Stimulated activated naive B cell treated with anti-CD40 and anti-IgM and Interleukin-4, amounts not matched to agents 10 μg/mL and 1 μg/mL and 100 μg/mL, for 72 hours (primary cell): ENCODE data around the gene PIP5K1C.
"Not testable (repeated sequence)": the region's sequence is repeated elsewhere in the genome, so short reads cannot be mapped to it uniquely, and the experiment has no call there.

Experiments used
- ATAC-seq, 2 donors: fragments of 150-1000 bp; cut with Tn5 transposase; replicated peaks; 2 replicates each; pipeline ENCODE4 v1.10.0; 2021; ENCODE audit warnings: moderate library complexity in 1 of 2
- DNase-seq: peaks from one replicate; pipeline ENCODE4 v3.0.0; 2021
- H3K27ac Mint-ChIP-seq: one replicate; pipeline ENCODE4 v1.8.0; 2022; ENCODE audit warnings: mild to moderate bottlenecking, mixed read lengths
- H3K27me3 Mint-ChIP-seq, 2 donors: one replicate each; pipeline ENCODE4 v1.8.0; 2022; ENCODE audit warnings: mixed read lengths in 2 of 2
- H3K36me3 Mint-ChIP-seq, 2 donors: one replicate each; pipeline ENCODE4 v1.8.0; 2022; ENCODE audit warnings: mixed read lengths in 2 of 2, mild to moderate bottlenecking in 1 of 2
- H3K4me1 Mint-ChIP-seq, 2 donors: one replicate each; pipeline ENCODE4 v1.8.0; 2022; ENCODE audit warnings: mixed read lengths in 2 of 2, mild to moderate bottlenecking in 1 of 2
- H3K4me3 Mint-ChIP-seq, 2 donors: one replicate each; pipeline ENCODE4 v1.8.0; 2022; ENCODE audit warnings: mild to moderate bottlenecking in 2 of 2, mixed read lengths in 2 of 2, moderate library complexity in 1 of 2
- H3K9me3 Mint-ChIP-seq, 2 donors: one replicate each; pipeline ENCODE4 v1.8.0; 2022; ENCODE audit warnings: mixed read lengths in 2 of 2, mild to moderate bottlenecking in 1 of 2

Gene PIP5K1C

DNA sequence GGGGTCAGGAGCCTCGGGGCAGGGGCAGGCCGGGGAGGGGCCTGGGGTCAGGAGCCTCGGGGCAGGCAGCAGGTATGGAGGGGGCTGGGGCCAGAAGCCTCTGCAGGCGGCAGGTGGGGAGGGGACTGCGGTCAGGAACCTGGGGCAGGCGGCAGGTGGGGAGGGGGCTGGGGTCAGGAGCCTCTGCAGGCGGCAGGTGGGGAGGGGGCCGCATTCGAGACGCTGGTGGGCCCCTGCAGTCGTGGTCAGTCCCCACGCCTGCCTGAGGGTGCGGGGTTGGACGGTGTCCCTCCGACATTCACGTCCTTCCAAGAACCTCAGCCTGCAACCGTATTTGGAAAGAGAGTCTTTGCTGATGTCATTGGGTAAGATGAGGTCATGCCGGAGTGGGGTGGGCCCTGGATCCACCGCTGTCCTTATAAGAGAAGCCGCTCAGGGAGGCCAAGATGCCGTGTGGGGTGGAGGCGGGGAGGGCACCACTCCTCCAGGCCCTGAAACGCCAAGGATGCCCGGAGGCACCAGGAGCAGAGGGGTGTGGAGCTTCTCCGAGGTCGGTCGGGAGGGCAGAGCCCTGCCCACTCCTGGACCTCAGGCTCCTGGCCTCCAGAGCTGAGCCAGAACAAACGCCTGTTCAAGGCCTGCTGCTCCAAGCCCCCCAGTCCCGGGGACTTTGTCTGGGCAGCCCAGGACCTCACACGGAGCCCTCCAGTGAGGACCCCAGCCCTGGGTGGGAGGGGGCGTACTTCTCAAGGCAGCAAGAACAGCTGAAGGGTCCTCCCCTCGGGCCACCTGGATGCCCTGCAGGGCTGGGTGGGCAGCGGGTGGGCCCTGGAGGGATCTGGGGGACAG is 30.1 kb downstream of the PIP5K1C start:
- Mint-ChIP-seq H3K4me1 (peaks cover 41 to 47% of the 10 kb centered on the region in 2 donors), H3K27ac (peak overlapping the region; percentile 20), H3K9me3 (no peaks in the 10 kb centered on the region), H3K4me3 (peak overlapping the region; percentile 82), H3K27me3 (peaks cover 0 to 6% of the 10 kb centered on the region in 2 donors), H3K36me3 (peaks cover 12 to 35% of the 10 kb centered on the region in 2 donors)
- DNase-seq (no peak), ATAC-seq (no peak)

DNA sequence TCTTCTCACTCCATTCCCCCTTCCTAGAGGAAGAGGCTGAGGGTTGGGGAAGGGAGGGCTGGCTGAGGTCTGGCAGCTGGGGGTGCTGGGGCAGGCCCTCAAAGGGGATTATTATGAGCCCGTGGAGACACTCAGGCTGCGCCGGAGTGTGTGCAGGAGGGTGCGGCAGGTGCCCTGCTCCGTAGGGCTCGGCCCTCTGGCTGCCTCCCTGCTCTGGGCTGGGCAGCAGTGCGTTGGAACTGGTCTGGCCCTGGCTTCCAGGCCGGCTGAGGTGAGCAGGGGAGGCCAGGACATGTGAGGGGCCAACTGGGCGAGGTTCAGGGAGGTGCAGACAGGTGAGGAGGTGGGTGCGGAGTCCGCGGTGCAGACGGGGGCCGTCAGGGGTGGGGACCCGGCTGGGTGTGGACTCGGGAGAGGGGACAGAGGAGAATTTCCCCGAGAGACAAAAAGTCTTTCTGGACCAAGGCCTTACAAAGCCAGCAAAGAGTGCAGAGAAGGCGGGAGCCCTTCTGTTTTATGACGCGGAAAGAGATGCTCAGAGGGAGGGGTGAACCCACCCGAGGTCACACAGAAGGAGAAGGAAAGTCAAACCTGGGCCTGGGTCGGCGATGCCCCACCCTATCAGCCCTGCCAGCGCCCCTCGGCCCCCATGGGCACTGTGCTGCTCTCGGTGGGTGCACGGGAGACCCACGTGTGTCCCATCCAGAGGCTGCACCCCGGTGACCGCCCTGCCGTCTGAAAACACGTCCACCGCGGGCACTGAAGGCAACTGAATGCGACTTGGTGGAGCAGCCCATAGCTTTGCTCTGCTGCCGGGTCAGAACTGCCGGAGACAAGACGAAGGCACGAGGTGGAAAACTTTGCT is 31.0 kb downstream of the PIP5K1C start:
- Mint-ChIP-seq H3K4me3 (peak overlapping the region in 1 of 2 donors; percentile 53), H3K27me3 (peaks cover 0 to 6% of the 10 kb centered on the region in 2 donors), H3K36me3 (peaks cover 12 to 30% of the 10 kb centered on the region in 2 donors), H3K27ac (peak overlapping the region; percentile 20), H3K4me1 (peaks cover 41 to 54% of the 10 kb centered on the region in 2 donors), H3K9me3 (no peaks in the 10 kb centered on the region)
- ATAC-seq (no peak), DNase-seq (no peak)

DNA sequence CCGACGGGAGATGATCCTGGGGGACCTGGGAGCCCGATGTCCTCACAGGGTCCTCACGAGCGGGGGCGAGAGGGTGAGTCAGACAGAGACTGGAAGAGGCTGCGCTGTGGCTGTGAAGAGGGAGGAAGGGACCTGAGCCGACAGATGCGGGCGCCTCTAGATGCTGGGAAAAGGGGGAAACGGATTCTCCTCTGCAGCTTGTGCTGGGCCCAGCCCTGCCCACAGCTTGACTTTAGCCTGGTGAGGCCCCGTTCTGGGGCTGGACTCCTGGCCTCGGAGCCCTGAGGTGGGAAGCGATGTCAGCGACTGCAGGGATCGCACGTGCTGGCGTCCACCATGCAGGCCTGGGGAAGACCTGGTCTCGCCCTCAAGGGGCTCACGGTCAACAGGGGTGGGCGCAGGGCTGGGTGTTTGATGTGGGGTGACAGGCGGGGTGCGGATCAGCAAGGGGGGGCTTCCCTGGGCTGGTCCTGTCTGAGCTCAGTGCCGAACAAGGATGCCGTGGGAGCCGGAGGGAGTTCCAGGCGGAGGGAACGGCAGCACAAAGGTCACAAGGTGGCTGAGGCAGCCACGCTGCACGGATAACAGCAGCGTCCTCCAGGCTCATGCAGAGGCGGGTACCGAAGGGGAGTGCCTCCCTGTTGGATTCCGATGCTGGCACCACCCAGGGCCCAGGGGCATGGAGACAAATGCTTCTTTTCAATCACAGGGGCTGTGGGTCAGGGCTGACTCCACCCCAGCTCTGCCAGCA is 31.8 kb downstream of the PIP5K1C start:
- DNase-seq (no peak), ATAC-seq (no peak)
- no peak overlapping the region for H3K4me3 Mint-ChIP-seq
- H3K36me3 Mint-ChIP-seq: peaks cover 12 to 33% of the 10 kb centered on the region in 2 donors
- H3K9me3 Mint-ChIP-seq: no peaks in the 10 kb centered on the region
- peaks cover 0 to 6% of the 10 kb centered on the region in 2 donors for H3K27me3 Mint-ChIP-seq
- no peak overlapping the region for H3K27ac Mint-ChIP-seq
- H3K4me1 Mint-ChIP-seq: peaks cover 43 to 54% of the 10 kb centered on the region in 2 donors

DNA sequence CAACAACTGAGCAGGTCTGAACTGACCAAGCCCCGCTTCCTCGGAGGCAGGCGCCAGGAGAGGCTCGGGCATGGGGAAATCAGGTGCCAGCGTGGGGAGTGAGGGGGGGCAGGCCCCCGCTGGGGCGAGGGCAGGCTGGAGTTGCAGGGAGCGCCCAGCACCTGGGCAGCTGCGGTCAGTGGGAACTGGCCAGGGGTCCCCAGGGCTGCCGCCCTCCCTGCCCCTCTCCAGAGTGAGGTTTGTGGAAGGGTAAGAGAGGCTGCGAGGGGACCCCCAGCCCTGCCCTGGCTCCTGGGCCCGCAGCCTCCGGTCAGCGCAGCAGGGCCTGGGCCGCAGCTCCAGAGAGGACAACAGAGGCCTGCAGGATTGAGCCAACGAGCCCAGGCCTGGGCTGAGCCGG is 32.5 kb downstream of the PIP5K1C start:
- no peak for DNase-seq
- no peak overlapping the region for H3K4me3 Mint-ChIP-seq
- peaks cover 0 to 6% of the 10 kb centered on the region in 2 donors for H3K27me3 Mint-ChIP-seq
- no peak overlapping the region for H3K27ac Mint-ChIP-seq
- H3K36me3 Mint-ChIP-seq: peaks cover 18 to 39% of the 10 kb centered on the region in 2 donors
- peaks cover 42 to 48% of the 10 kb centered on the region in 2 donors for H3K4me1 Mint-ChIP-seq
- H3K9me3 Mint-ChIP-seq: no peaks in the 10 kb centered on the region
- no peak for ATAC-seq

DNA sequence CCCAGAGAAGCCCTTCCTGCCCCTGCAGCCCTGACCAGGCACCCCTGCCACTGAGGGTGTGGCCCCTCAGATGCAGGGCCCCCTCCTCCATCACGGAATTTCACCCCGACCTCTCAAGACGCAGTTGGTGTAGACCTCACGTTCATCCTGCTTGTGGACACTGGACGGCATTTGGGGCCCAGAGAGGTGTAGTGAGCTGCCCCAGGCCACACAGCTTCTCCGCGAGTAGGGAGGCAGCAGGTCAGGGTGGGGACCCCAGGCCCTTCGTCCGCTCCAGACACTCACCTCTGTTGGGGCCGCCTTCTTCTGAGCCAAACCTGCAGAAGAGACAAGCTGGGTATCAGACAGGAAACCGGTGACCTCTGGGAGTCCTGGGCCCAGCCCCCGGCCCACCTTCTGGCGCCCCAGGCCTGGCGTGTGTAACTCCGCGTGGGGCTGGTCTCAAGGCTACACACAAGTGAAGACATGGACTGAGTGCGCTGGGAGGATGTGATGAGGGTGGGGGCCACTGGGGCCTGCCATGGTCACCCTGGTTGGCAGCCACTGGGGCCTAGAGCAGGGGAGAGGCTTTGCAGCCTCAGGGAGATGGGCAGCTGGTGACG is 33.1 kb downstream of the PIP5K1C start:
- DNase-seq (no peak), ATAC-seq (no peak)
- H3K4me1 Mint-ChIP-seq: peaks cover 37 to 43% of the 10 kb centered on the region in 2 donors
- H3K27ac Mint-ChIP-seq: no peak overlapping the region
- H3K9me3 Mint-ChIP-seq: no peaks in the 10 kb centered on the region
- peaks cover 0 to 1% of the 10 kb centered on the region in 2 donors for H3K27me3 Mint-ChIP-seq
- H3K4me3 Mint-ChIP-seq: no peak overlapping the region
- H3K36me3 Mint-ChIP-seq: peaks cover 18 to 36% of the 10 kb centered on the region in 2 donors

DNA sequence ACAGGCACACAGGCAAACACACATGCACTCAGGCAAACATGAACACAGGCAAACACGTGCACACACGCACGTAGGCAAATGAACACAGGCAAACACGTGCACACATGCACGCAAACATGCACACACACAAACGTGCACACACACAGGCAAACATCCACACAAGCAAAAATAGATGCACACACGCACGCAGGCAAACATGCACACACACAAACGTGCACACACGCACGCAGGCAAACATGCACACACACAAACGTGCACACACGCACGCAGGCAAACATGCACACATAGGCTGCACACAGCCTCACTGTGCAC is 33.8 kb downstream of the PIP5K1C start:
- not testable (repeated sequence) for H3K9me3 Mint-ChIP-seq, H3K27me3 Mint-ChIP-seq, H3K27ac Mint-ChIP-seq, DNase-seq, H3K4me3 Mint-ChIP-seq, ATAC-seq
- Mint-ChIP-seq H3K4me1 (peaks cover 32 to 37% of the 10 kb centered on the region in 2 donors), H3K36me3 (peaks cover 23 to 38% of the 10 kb centered on the region in 2 donors)

DNA sequence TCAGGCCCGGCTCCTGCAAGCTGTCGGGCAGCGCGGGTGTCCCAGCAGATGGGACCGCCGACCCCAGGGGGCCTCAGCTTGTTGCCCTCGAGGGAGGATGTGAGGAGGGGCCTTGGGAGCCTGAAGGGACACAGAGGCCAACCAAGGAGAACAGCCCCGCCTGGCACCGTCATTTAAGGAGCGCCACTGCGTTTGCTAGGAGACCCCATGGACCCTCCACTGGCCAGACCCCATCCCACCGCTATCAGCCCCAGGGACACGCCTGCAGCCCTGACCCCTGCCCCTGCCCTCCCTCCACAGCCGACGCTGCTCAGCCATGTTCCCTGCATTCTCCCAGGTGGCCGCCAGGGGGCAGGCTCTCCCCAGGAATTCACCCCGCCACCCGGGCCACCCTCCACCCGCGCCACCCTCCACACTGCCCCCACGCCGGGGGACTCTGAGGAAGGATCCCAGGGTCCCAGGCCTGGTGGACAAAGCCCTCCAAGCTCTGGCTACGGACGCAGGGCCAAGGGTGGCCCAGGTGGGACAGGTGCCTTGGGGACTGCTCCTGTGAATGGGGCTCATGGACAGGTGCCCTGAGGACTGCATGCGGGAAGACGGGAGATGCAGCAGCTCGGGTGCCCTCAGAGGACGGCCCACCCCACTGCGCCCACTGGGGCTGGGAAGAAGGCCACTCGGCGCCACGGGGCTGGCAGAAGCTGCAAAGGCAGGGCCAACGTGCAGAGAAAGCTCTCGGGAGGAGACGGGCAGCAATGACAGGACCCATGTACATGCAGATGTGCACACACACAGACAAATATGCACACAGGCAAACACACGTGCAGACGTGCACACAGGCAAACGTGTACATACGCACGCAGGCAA is 34.4 kb downstream of the PIP5K1C start:
- Mint-ChIP-seq H3K4me3 (peak overlapping the region in 1 of 2 donors; percentile 43), H3K36me3 (peaks cover 27 to 44% of the 10 kb centered on the region in 2 donors), H3K27ac (no peak overlapping the region), H3K9me3 (no peaks in the 10 kb centered on the region), H3K4me1 (peaks cover 27 to 31% of the 10 kb centered on the region in 2 donors), H3K27me3 (no peaks in the 10 kb centered on the region)
- ATAC-seq: peak; percentile 88 to 90
- DNase-seq: peak; percentile 54

DNA sequence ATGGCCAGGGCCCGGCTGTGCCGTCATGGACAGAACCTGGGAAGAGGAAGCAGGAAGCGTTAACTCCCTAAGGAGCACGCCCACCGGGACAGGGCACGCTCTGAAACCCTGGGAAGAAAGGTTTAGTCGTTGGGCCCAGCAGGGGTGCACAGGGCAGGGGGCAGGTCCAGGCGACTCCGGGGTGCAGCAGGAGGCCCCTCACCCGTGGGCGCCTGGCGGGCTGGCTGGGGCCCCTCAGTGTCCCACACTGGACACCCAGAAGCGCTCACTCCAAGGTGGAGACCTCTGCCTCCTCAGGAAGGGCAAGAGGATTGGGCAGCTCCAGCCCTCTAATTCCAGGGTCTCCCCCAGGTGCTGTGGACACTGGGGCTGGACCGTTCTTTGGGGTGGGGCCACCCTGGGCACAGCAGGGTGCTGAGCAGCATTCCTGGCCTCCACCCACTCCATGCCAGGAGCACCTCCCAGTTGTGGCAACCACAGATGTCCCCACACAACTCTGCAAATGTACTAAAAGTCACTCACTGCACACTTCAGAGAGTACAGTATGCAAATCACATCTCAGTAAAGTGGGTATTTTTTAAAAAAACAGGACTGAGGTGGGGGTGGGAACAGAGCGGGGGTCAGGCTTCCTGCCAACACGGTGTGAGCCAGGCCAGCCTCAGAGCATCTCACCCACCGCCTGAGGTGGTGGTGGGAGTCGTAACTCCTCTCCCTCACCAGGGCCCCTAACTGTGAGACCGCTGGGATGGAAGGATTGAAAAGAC is 35.2 kb downstream of the PIP5K1C start:
- ATAC-seq (peak; percentile 50 to 52), DNase-seq (no peak)
- Mint-ChIP-seq H3K4me1 (peaks cover 23 to 27% of the 10 kb centered on the region in 2 donors), H3K36me3 (peaks cover 31 to 48% of the 10 kb centered on the region in 2 donors), H3K9me3 (no peaks in the 10 kb centered on the region), H3K27ac (no peak overlapping the region), H3K27me3 (no peaks in the 10 kb centered on the region), H3K4me3 (peak overlapping the region in 1 of 2 donors; percentile 43)

DNA sequence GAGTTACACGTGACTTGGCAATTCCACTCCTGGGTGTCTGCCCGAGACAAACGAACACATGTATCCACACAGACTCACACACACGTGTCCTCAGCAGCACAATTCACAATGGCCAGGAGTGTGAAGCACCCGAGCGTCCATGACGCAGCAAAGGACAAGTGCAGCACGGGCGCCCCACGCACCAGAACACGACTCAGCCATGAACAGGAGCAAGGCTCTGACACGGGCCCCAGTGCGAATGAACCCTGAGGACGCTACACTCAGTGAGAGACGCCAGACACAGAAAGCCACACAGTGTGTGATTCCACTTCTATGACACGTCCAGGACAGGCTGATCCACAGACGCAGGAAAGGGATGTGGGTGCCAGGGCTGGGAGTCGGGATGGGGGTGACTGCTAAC is 36.4 kb downstream of the PIP5K1C start:
- H3K4me3 Mint-ChIP-seq: no peak overlapping the region
- peaks cover 38 to 52% of the 10 kb centered on the region in 2 donors for H3K36me3 Mint-ChIP-seq
- H3K27me3 Mint-ChIP-seq: no peaks in the 10 kb centered on the region
- no peak overlapping the region for H3K27ac Mint-ChIP-seq
- ATAC-seq: no peak
- H3K9me3 Mint-ChIP-seq: no peaks in the 10 kb centered on the region
- DNase-seq: no peak
- H3K4me1 Mint-ChIP-seq: peaks cover 19 to 22% of the 10 kb centered on the region in 2 donors

DNA sequence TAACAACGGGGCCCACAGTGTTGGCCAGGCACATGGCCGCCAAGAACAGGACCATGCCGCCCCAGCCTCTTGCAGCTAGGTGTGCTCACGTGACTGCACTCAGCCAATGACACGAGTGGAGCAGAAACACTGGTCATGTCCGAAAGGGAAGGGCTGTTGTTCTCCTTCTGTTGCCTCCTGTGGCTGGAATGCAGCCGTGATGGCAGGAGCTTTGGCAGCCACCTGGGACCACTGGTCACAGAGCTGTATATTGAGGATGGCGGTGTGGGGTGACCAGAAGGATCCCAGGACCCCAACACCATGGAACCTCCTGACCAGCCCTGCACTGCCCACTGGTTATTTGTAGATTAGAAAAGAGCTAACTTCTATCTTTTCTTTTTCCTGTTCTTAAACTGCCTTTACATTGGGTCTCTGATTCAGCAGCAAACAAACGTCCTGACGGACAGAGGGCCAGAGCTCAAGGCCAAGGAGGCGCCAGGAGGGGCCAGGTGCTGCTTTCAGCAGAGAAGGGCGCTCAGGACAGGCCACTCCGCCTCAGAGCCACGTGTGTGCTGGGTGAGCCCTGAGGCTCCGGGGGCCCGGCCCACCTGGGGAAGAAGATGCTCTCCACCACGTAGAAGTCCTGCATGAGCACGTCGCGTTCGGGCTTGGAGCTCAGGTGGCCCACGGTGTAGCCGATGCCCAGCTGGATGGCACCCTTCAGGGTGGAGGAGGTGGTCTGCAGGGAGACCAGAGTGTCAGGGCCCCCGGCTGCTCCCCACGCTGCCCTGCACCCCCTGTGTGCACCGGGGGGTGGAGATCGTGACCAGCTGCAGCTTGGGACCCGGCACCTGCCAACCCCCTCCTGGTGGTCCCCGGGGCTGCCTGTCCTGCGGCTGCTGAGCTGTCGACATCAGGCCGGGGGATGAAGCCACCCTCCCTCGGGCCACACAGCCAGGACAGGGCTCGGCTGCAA is 38.7 kb downstream of the PIP5K1C start:
- Mint-ChIP-seq H3K4me1 (peaks cover 15 to 19% of the 10 kb centered on the region in 2 donors), H3K27ac (no peak overlapping the region), H3K9me3 (peaks cover 0 to 2% of the 10 kb centered on the region in 2 donors), H3K27me3 (no peaks in the 10 kb centered on the region), H3K4me3 (no peak overlapping the region), H3K36me3 (peaks cover 51 to 59% of the 10 kb centered on the region in 2 donors)
- ATAC-seq: no peak
- no peak for DNase-seq

DNA sequence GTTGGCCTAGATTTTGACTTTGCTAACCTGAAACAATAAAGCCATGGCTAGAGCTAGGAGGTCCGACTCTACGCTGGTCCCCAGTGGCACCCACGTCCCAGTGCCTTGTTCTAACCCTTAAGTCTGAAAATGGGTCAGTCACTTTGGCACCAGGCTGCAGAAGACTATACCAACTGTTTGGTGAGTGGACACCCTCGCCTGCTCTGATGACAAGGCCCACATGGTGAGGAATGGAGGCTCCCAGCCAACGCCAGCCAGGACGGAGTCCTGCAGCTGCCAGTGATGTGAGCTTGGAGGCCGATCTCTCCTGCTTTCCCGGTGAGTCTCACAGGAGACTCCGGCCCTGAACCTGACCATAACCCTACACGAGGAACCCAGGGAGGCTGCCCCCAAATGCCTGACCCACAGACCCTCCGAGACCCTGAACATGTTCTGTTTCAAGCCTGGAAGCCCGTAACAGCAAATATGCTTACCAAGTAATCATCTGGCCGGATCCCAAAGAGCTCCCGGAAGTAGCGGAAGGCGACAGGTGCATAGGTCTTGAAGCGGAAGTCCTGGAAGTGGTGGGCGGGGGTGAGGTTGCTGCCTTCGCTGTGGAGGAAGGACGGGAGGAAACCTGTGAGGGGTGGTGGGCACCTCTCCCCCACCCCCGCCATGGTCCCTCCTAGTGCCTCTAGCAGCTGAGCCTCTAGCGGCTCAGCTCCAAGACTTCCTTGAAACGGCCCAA is 39.6 kb downstream of the PIP5K1C start:
- ATAC-seq (no peak), DNase-seq (no peak)
- Mint-ChIP-seq H3K4me1 (peaks cover 8 to 12% of the 10 kb centered on the region in 2 donors), H3K4me3 (no peak overlapping the region), H3K27me3 (no peaks in the 10 kb centered on the region), H3K9me3 (peaks cover 0 to 2% of the 10 kb centered on the region in 2 donors), H3K27ac (no peak overlapping the region), H3K36me3 (peaks cover 47 to 57% of the 10 kb centered on the region in 2 donors)
